Esophagus muscularis mucosa (tissue), 4 donors: ENCODE measurements around the gene NPC1L1. TPM values are rescaled to one million over a fixed set of nuclear protein-coding genes. Genes with fewer than 3 reads are reported as not detected.

Experiments used
- small RNA-seq, 3 donors: library from RNA; depleted of rRNA; stranded (forward); fragments of <200 nt; gene quantifications; one replicate each; pipeline ENCODE3, GENCODE V24; 2016
- total RNA-seq, 4 donors: library from RNA; depleted of rRNA; stranded (reverse); fragments of >200 nt; gene quantifications; one replicate each; pipeline versions ENCODE4 v1.1.0 to v1.2.1, GENCODE V29; 2016

Gene NPC1L1
- total RNA-seq, 4 donors from 2014 or later = 0.17 to 0.57 TPM; not detected in 2

Small RNA genes within 50 kb of the gene (small RNA-seq; reads per million reads assigned to genes)
- 0 reads per million in 3 donors for gene RNU6-1097P

Other genes with a start within 250 kb of the NPC1L1 start
- gene CAMK2B, start 215.7 kb downstream of the NPC1L1 start, total RNA-seq = 1 to 10 TPM in 3 of 4 donors, under 1 TPM in 1; 0.50 to 2.0 (median 1.2) TPM
- 10 to 100 TPM; 44.9 to 92.4 (median 73.0) TPM for gene NUDCD3, start 50.7 kb downstream of the NPC1L1 start, total RNA-seq
- 10 to 100 TPM; 35.3 to 54.2 (median 49.4) TPM for gene DDX56, start 32.6 kb upstream of the NPC1L1 start, total RNA-seq
- 100 to 1,000 TPM in 2 of 4 donors, 10 to 100 TPM in 2; 82.3 to 154 (median 116) TPM for gene TMED4, start 40.9 kb upstream of the NPC1L1 start, total RNA-seq
- gene OGDH, start 65.3 kb upstream of the NPC1L1 start, total RNA-seq = 100 to 1,000 TPM; 135 to 184 (median 145) TPM
- 10 to 100 TPM; 12.4 to 36.0 (median 28.4) TPM for gene ZMIZ2, start 207.5 kb upstream of the NPC1L1 start, total RNA-seq